ENCODE results near the gene FCRL1. TPM values are rescaled to one million over a fixed set of nuclear protein-coding genes. Genes with fewer than 3 reads are reported as not detected.

The FCRL1 gene
- total and polyA plus RNA-seq, 2 of the 13 experiments (the other 11 are each of a cell fraction or from before 2014, with no cell fraction given): not detected

GRCh38 chr1:157829711-157830110, 9.8 kb upstream of the FCRL1 start:
- Histone ChIP-seq H3K4me3 (replicated peaks in 1 of 3; ENCODE audit: insufficient read depth in 1 of 3, low read depth in 2 of 3, low read length in 3 of 3) (no peak overlapping the region), H3K9me3 (ENCODE audit: low read length) (no peaks in the 10 kb centered on the region), H3K27me3 (ENCODE audit: control insufficient read depth in 1 of 2, insufficient read depth in 2 of 2, low read length in 2 of 2) (no peaks in the 10 kb centered on the region), H3K27ac (ENCODE audit: extremely low read length, insufficient read depth, low read length) (no peak overlapping the region), H3K4me1 (ENCODE audit: insufficient read depth, low read length) (no peaks in the 10 kb centered on the region), H3K36me3 (replicated peaks in 1 of 2; ENCODE audit: control insufficient read depth in 1 of 2, insufficient read depth in 2 of 2, low read length in 2 of 2) (no peaks in the 10 kb centered on the region), H2AFZ (ENCODE audit: low read length) (no peak overlapping the region), H3K9ac (ENCODE audit: insufficient read depth, low read depth, low read length) (no peak overlapping the region), H4K20me1 (ENCODE audit: insufficient read depth, low read length) (no peaks in the 10 kb centered on the region), H3K4me2 (ENCODE audit: low read depth, low read length) (no peak overlapping the region), H3K79me2 (ENCODE audit: insufficient read depth, low read length) (no peaks in the 10 kb centered on the region)
- ATAC-seq: no peak
- WGBS (ENCODE audit: low lambda C conversion rate): 4% methylated on average over 3 of the region's 3 CpGs
- TF ChIP-seq ZNF331 (CRISPR knock-in tag; IDR thresholded peaks at IDR 0.05) (no peak), ZNF30 (CRISPR knock-in tag; IDR thresholded peaks at IDR 0.05) (no peak), ZNF225 (CRISPR knock-in tag; IDR thresholded peaks at IDR 0.05) (no peak), ZNF468 (CRISPR knock-in tag; IDR thresholded peaks at IDR 0.05) (no peak), MEIS2 (CRISPR knock-in tag; IDR thresholded peaks at IDR 0.05) (no peak), ATF6 (CRISPR knock-in tag; conservative IDR thresholded peaks at IDR 0.05) (no peak), ZNF496 (CRISPR knock-in tag; IDR thresholded peaks at IDR 0.05; ENCODE audit: insufficient replicate concordance) (no peak), ZNF75D (CRISPR knock-in tag; IDR thresholded peaks at IDR 0.05; ENCODE audit: borderline replicate concordance) (no peak), ZNF841 (CRISPR knock-in tag; IDR thresholded peaks at IDR 0.05; ENCODE audit: borderline replicate concordance) (no peak), MIER3 (CRISPR knock-in tag; IDR thresholded peaks at IDR 0.05; ENCODE audit: borderline replicate concordance) (no peak), TOE1 (CRISPR knock-in tag; IDR thresholded peaks at IDR 0.05) (no peak)
- TF ChIP-seq, protein P1, sequence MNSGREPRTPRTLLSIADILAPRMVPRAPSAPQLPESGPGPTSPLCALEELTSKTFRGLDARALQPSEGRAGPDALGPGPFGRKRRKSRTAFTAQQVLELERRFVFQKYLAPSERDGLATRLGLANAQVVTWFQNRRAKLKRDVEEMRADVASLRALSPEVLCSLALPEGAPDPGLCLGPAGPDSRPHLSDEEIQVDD (CRISPR knock-in tag; IDR thresholded peaks at IDR 0.05; ENCODE audit: borderline replicate concordance): no peak
- TF ChIP-seq, protein P2, sequence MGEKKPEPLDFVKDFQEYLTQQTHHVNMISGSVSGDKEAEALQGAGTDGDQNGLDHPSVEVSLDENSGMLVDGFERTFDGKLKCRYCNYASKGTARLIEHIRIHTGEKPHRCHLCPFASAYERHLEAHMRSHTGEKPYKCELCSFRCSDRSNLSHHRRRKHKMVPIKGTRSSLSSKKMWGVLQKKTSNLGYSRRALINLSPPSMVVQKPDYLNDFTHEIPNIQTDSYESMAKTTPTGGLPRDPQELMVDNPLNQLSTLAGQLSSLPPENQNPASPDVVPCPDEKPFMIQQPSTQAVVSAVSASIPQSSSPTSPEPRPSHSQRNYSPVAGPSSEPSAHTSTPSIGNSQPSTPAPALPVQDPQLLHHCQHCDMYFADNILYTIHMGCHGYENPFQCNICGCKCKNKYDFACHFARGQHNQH (CRISPR knock-in tag; IDR thresholded peaks at IDR 0.05): no peak
- intact Hi-C loops (cut with micrococcal nuclease; ENCODE audit: unreplicated experiment) (no loop called here), in situ Hi-C loops (cut with HindIII; ENCODE audit: extremely low pct_ligation_motif_present, low pct_unique_long_range_greater_than_20kb) (no loop called here)
- DNase-seq (ENCODE audit: low spot score): no peak
- ChIA-PET CTCF (ENCODE audit: low intra/inter-chr PET ratio, low total read pairs) (no interaction called here), POLR2A (no interaction called here)
- no peak for FAIRE-seq
- no TSS peak for BruUV-seq (replicated peaks)

Data from HepG2 (cell line).